CD4-positive, alpha-beta T cell (primary cell): ENCODE measurements around the gene CYP19A1. TPM values are rescaled to one million over a fixed set of nuclear protein-coding genes. Genes with fewer than 3 reads are reported as not detected.

Experiments
- ATAC-seq: fragments of 200-7000 bp; cut with Tn5 transposase; one replicate; pipeline ENCODE4 v1.10.0; 2022; ENCODE audit warnings: mild to moderate bottlenecking; ENCODE audit not compliant: poor library complexity
- CTCF ChIA-PET: fragments of 350-600 bp; sonication (Branson Sonifier 250); formaldehyde crosslinking; loops from one replicate; lab custom pipeline; 2021; ENCODE audit warnings: antibody characterized with exemption, inconsistent platforms; lab: Charles Lee
- POLR2A ChIA-PET: fragments of 350-600 bp; sonication (Branson Sonifier 250); formaldehyde crosslinking; loops from one replicate; lab custom pipeline; 2021; ENCODE audit warnings: antibody characterized with exemption, inconsistent platforms; lab: Charles Lee
- DNase-seq, 14 experiments: peaks; one replicate each; pipeline ENCODE4 v3.0.0-alpha.2; 2013 to 2020; ENCODE audit warnings: mixed read lengths in 2 of 14
- H3K27ac ChIP-seq, 2 donors: one replicate each; pipeline versions ENCODE4 v1.5.1 to v1.7.0; 2013; ENCODE audit warnings: low read length in 2 of 2, low read depth in 1 of 2, mild to moderate bottlenecking in 1 of 2
- H3K27me3 ChIP-seq, 2 experiments: 1 replicate in 1 of 2; 2 replicates in 1 of 2; pipeline versions ENCODE4 v1.6.1 to v1.7.0; 2013; ENCODE audit warnings: low read length in 2 of 2, control low read depth in 1 of 2, mild to moderate bottlenecking in 1 of 2, moderate library complexity in 1 of 2; ENCODE audit not compliant: insufficient read depth in 2 of 2, control insufficient read depth in 1 of 2
- H3K36me3 ChIP-seq: one replicate; pipeline ENCODE4 v1.6.1; 2013; ENCODE audit warnings: low read length, control low read depth; ENCODE audit not compliant: insufficient read depth
- H3K4me1 ChIP-seq: one replicate; pipeline ENCODE4 v1.6.1; 2013; ENCODE audit warnings: low read length, control low read depth; ENCODE audit not compliant: insufficient read depth
- H3K4me3 ChIP-seq: one replicate; pipeline ENCODE4 v1.5.1; 2013; ENCODE audit warnings: mild to moderate bottlenecking, low read length, moderate library complexity
- H3K9me3 ChIP-seq, 2 experiments: 1 replicate in 1 of 2; 2 replicates in 1 of 2; pipeline versions ENCODE4 v1.6.1 to v1.7.0; 2013; ENCODE audit warnings: low read length in 2 of 2, mild to moderate bottlenecking in 2 of 2, control low read depth in 1 of 2, moderate library complexity in 1 of 2; ENCODE audit not compliant: control insufficient read depth in 1 of 2, insufficient read depth in 1 of 2
- H3K27ac Mint-ChIP-seq: one replicate; pipeline ENCODE4 v1.8.0; 2020; ENCODE audit warnings: mixed read lengths
- H3K27me3 Mint-ChIP-seq: one replicate; pipeline ENCODE4 v1.8.0; 2021; ENCODE audit warnings: mixed read lengths
- H3K36me3 Mint-ChIP-seq: one replicate; pipeline ENCODE4 v1.8.0; 2021; ENCODE audit warnings: low read depth, mixed read lengths
- H3K4me1 Mint-ChIP-seq: one replicate; pipeline ENCODE4 v1.8.0; 2021; ENCODE audit warnings: low read depth, mixed read lengths
- H3K4me3 Mint-ChIP-seq: one replicate; pipeline ENCODE4 v1.8.0; 2020; ENCODE audit warnings: mild to moderate bottlenecking, mixed read lengths
- H3K9me3 Mint-ChIP-seq: one replicate; pipeline ENCODE4 v1.8.0; 2020; ENCODE audit warnings: mixed read lengths
- CTCF ChIP-seq: fragments of 200-600 bp; IDR thresholded peaks from one replicate; pipeline ENCODE4 v1.8.0; 2022; ENCODE audit warnings: antibody characterized with exemption, mild to moderate bottlenecking
- intact Hi-C, 2 experiments: fragments of 100-400 bp; cut with DNase I in 1 of 2; cut with micrococcal nuclease in 1 of 2; formaldehyde crosslinking; loops; one replicate each; pipeline versions ENCODE4 v1.15.1 to v1.9.0; 2023 to 2025; cut with DNase I, micrococcal nuclease
- total RNA-seq, 174 experiments: library from RNA in 2 of 174; stranded (reverse) in 2 of 174; gene quantifications; one replicate each; pipeline ENCODE4 v1.2.3 and lab custom pipeline; 2021 to 2026

The CYP19A1 gene
- total RNA-seq, 2 experiments from 2014 or later, result not detected

- ATAC-seq (no peak), DNase-seq (no peak)
- Mint-ChIP-seq H3K36me3 (no peaks in the 10 kb centered on the region), H3K9me3 (no peaks in the 10 kb centered on the region), H3K4me3 (no peak overlapping the region), H3K27me3 (peaks cover 12% of the 10 kb centered on the region), H3K27ac (no peak overlapping the region), H3K4me1 (no peaks in the 10 kb centered on the region)
- Histone ChIP-seq H3K4me3 (no peak overlapping the region), H3K9me3 (no peaks in the 10 kb centered on the region), H3K27ac (no peak overlapping the region), H3K36me3 (no peaks in the 10 kb centered on the region), H3K27me3 (peaks cover 0 to 3% of the 10 kb centered on the region in 2 experiments), H3K4me1 (no peaks in the 10 kb centered on the region)
- TF ChIP-seq CTCF, result no peak
- intact Hi-C loops, result no loop called here
- POLR2A ChIA-PET, result no interaction called here
- CTCF ChIA-PET, result no interaction called here
Observed at GRCh38 chr15:51333571-51333970, 4.8 kb downstream of the CYP19A1 start.

GRCh38 chr15:51332206-51333147 lies 5.9 kb downstream of the CYP19A1 start:
- Histone ChIP-seq H3K27ac (no peak overlapping the region), H3K4me1 (no peaks in the 10 kb centered on the region), H3K4me3 (no peak overlapping the region), H3K27me3 (peaks cover 0 to 3% of the 10 kb centered on the region in 2 experiments), H3K36me3 (no peaks in the 10 kb centered on the region), H3K9me3 (no peaks in the 10 kb centered on the region)
- Mint-ChIP-seq H3K27me3 (peaks cover 7% of the 10 kb centered on the region), H3K4me1 (no peaks in the 10 kb centered on the region), H3K36me3 (no peaks in the 10 kb centered on the region), H3K27ac (no peak overlapping the region), H3K9me3 (no peaks in the 10 kb centered on the region), H3K4me3 (no peak overlapping the region)
- ATAC-seq, result no peak
- CTCF ChIA-PET, result no interaction called here
- no peak for TF ChIP-seq CTCF
- intact Hi-C loops, result no loop called here
- peak in 3 of 14 experiments; percentile 5 to 30 (median 21) for DNase-seq
- POLR2A ChIA-PET, result no interaction called here

GRCh38 chr15:51331141-51331540 lies 7.3 kb downstream of the CYP19A1 start:
- Mint-ChIP-seq H3K4me1 (no peaks in the 10 kb centered on the region), H3K36me3 (no peaks in the 10 kb centered on the region), H3K9me3 (no peaks in the 10 kb centered on the region), H3K27ac (no peak overlapping the region), H3K27me3 (peaks cover 7% of the 10 kb centered on the region), H3K4me3 (no peak overlapping the region)
- CTCF ChIA-PET, result no interaction called here
- no peak overlapping the region for H3K4me3 ChIP-seq
- H3K36me3 ChIP-seq, result no peaks in the 10 kb centered on the region
- no peak overlapping the region for H3K27ac ChIP-seq
- no peaks in the 10 kb centered on the region for H3K9me3 ChIP-seq
- no peak for ATAC-seq
- DNase-seq, result no peak
- no peak for TF ChIP-seq CTCF
- POLR2A ChIA-PET, result no interaction called here
- no peaks in the 10 kb centered on the region for H3K4me1 ChIP-seq
- intact Hi-C loops, result no loop called here
- peaks cover 0 to 3% of the 10 kb centered on the region in 2 experiments for H3K27me3 ChIP-seq
